CD4-positive, alpha-beta T cell (primary cell): ENCODE data around the gene SEMA6D. TPM values are rescaled to one million over a fixed set of nuclear protein-coding genes. Genes with fewer than 3 reads are reported as not detected.

Experiments
- ATAC-seq: fragments of 200-7000 bp; cut with Tn5 transposase; one replicate; pipeline ENCODE4 v1.10.0; 2022; ENCODE audit warnings: mild to moderate bottlenecking; ENCODE audit not compliant: poor library complexity
- CTCF ChIA-PET: fragments of 350-600 bp; sonication (Branson Sonifier 250); formaldehyde crosslinking; loops from one replicate; lab custom pipeline; 2021; ENCODE audit warnings: antibody characterized with exemption, inconsistent platforms; lab: Charles Lee
- POLR2A ChIA-PET: fragments of 350-600 bp; sonication (Branson Sonifier 250); formaldehyde crosslinking; loops from one replicate; lab custom pipeline; 2021; ENCODE audit warnings: antibody characterized with exemption, inconsistent platforms; lab: Charles Lee
- DNase-seq, 14 experiments: peaks; one replicate each; pipeline ENCODE4 v3.0.0-alpha.2; 2013 to 2020; ENCODE audit warnings: mixed read lengths in 2 of 14
- H3K27ac ChIP-seq, 2 donors: one replicate each; pipeline versions ENCODE4 v1.5.1 to v1.7.0; 2013; ENCODE audit warnings: low read length in 2 of 2, low read depth in 1 of 2, mild to moderate bottlenecking in 1 of 2
- H3K27me3 ChIP-seq, 2 experiments: 1 replicate in 1 of 2; 2 replicates in 1 of 2; pipeline versions ENCODE4 v1.6.1 to v1.7.0; 2013; ENCODE audit warnings: low read length in 2 of 2, control low read depth in 1 of 2, mild to moderate bottlenecking in 1 of 2, moderate library complexity in 1 of 2; ENCODE audit not compliant: insufficient read depth in 2 of 2, control insufficient read depth in 1 of 2
- H3K36me3 ChIP-seq: one replicate; pipeline ENCODE4 v1.6.1; 2013; ENCODE audit warnings: low read length, control low read depth; ENCODE audit not compliant: insufficient read depth
- H3K4me1 ChIP-seq: one replicate; pipeline ENCODE4 v1.6.1; 2013; ENCODE audit warnings: low read length, control low read depth; ENCODE audit not compliant: insufficient read depth
- H3K4me3 ChIP-seq: one replicate; pipeline ENCODE4 v1.5.1; 2013; ENCODE audit warnings: mild to moderate bottlenecking, low read length, moderate library complexity
- H3K9me3 ChIP-seq, 2 experiments: 1 replicate in 1 of 2; 2 replicates in 1 of 2; pipeline versions ENCODE4 v1.6.1 to v1.7.0; 2013; ENCODE audit warnings: low read length in 2 of 2, mild to moderate bottlenecking in 2 of 2, control low read depth in 1 of 2, moderate library complexity in 1 of 2; ENCODE audit not compliant: control insufficient read depth in 1 of 2, insufficient read depth in 1 of 2
- H3K27ac Mint-ChIP-seq: one replicate; pipeline ENCODE4 v1.8.0; 2020; ENCODE audit warnings: mixed read lengths
- H3K27me3 Mint-ChIP-seq: one replicate; pipeline ENCODE4 v1.8.0; 2021; ENCODE audit warnings: mixed read lengths
- H3K36me3 Mint-ChIP-seq: one replicate; pipeline ENCODE4 v1.8.0; 2021; ENCODE audit warnings: low read depth, mixed read lengths
- H3K4me1 Mint-ChIP-seq: one replicate; pipeline ENCODE4 v1.8.0; 2021; ENCODE audit warnings: low read depth, mixed read lengths
- H3K4me3 Mint-ChIP-seq: one replicate; pipeline ENCODE4 v1.8.0; 2020; ENCODE audit warnings: mild to moderate bottlenecking, mixed read lengths
- H3K9me3 Mint-ChIP-seq: one replicate; pipeline ENCODE4 v1.8.0; 2020; ENCODE audit warnings: mixed read lengths
- intact Hi-C, 2 experiments: fragments of 100-400 bp; cut with DNase I in 1 of 2; cut with micrococcal nuclease in 1 of 2; formaldehyde crosslinking; loops; one replicate each; pipeline versions ENCODE4 v1.15.1 to v1.9.0; 2023 to 2025; cut with DNase I, micrococcal nuclease
- total RNA-seq, 174 experiments: library from RNA in 2 of 174; stranded (reverse) in 2 of 174; gene quantifications; one replicate each; pipeline ENCODE4 v1.2.3 and lab custom pipeline; 2021 to 2026
- TF ChIP-seq, protein P1 (sequence below): fragments of 200-600 bp; IDR thresholded peaks from one replicate; pipeline ENCODE4 v1.8.0; 2022; ENCODE audit warnings: antibody characterized with exemption, mild to moderate bottlenecking

The SEMA6D gene
- total RNA-seq, 2 experiments from 2014 or later = not detected

DNA sequence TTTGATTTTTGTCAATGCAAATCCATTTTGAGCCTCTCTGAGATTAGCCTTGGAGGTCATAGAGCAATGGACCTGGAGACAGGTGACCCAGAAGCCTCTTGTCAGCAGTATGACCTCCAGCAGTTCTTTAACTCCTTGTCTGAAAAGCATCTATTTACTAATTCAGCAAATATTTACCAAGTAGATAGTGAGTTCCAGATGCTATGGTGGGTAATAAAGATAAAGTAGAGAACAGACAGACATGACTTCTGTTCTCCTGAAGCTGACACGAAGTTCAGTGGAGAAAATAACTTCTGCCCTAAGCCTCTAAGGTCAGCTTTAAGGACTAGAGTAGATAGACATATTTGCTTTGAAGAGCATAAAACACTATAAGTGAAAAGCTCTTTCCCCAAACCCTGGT is 26.6 kb downstream of the SEMA6D start:
- H3K27ac Mint-ChIP-seq = no peak overlapping the region
- H3K4me3 Mint-ChIP-seq = no peak overlapping the region
- no peaks in the 10 kb centered on the region for H3K36me3 Mint-ChIP-seq
- no peak overlapping the region for H3K4me3 ChIP-seq
- no peak overlapping the region for H3K27ac ChIP-seq
- TF ChIP-seq, protein P1, sequence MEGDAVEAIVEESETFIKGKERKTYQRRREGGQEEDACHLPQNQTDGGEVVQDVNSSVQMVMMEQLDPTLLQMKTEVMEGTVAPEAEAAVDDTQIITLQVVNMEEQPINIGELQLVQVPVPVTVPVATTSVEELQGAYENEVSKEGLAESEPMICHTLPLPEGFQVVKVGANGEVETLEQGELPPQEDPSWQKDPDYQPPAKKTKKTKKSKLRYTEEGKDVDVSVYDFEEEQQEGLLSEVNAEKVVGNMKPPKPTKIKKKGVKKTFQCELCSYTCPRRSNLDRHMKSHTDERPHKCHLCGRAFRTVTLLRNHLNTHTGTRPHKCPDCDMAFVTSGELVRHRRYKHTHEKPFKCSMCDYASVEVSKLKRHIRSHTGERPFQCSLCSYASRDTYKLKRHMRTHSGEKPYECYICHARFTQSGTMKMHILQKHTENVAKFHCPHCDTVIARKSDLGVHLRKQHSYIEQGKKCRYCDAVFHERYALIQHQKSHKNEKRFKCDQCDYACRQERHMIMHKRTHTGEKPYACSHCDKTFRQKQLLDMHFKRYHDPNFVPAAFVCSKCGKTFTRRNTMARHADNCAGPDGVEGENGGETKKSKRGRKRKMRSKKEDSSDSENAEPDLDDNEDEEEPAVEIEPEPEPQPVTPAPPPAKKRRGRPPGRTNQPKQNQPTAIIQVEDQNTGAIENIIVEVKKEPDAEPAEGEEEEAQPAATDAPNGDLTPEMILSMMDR = no peak
- H3K9me3 Mint-ChIP-seq = no peaks in the 10 kb centered on the region
- H3K27me3 Mint-ChIP-seq = no peaks in the 10 kb centered on the region
- no peak for ATAC-seq
- ChIA-PET POLR2A (no interaction called here), CTCF (no interaction called here)
- intact Hi-C loops = no loop called here
- H3K9me3 ChIP-seq = no peaks in the 10 kb centered on the region
- no peaks in the 10 kb centered on the region for H3K36me3 ChIP-seq
- H3K4me1 ChIP-seq = no peaks in the 10 kb centered on the region
- H3K4me1 Mint-ChIP-seq = no peaks in the 10 kb centered on the region
- no peaks in the 10 kb centered on the region for H3K27me3 ChIP-seq
- no peak for DNase-seq

DNA sequence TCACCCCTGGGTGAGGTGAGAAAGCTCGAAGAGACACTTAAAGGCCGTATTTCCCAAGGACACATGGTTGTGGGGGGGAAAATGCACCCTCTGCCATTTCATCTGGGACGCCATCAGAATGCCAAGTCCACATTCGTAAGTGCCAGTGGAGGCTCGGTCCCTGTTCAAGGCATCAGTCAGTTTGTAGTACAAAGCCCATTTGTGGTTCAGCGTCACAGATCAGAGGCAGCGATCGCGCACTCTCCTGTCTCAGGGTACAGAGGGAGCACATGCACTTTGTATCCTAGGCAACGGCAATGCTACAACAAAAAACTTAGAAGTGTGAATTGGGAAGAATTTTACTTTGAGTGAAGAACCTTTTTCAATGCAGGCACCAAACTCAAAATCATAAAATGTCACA is 27.2 kb downstream of the SEMA6D start:
- POLR2A ChIA-PET = no interaction called here
- no peaks in the 10 kb centered on the region for H3K27me3 ChIP-seq
- CTCF ChIA-PET = no interaction called here
- H3K4me1 Mint-ChIP-seq = no peaks in the 10 kb centered on the region
- H3K36me3 Mint-ChIP-seq = no peaks in the 10 kb centered on the region
- H3K27ac Mint-ChIP-seq = no peak overlapping the region
- H3K9me3 ChIP-seq = no peaks in the 10 kb centered on the region
- ATAC-seq (no peak), DNase-seq (no peak)
- intact Hi-C loops = no loop called here
- no peaks in the 10 kb centered on the region for H3K4me1 ChIP-seq
- no peaks in the 10 kb centered on the region for H3K27me3 Mint-ChIP-seq
- TF ChIP-seq, protein P1 = no peak
- H3K4me3 Mint-ChIP-seq = no peak overlapping the region
- H3K4me3 ChIP-seq = no peak overlapping the region
- H3K27ac ChIP-seq = no peak overlapping the region
- no peaks in the 10 kb centered on the region for H3K9me3 Mint-ChIP-seq
- H3K36me3 ChIP-seq = no peaks in the 10 kb centered on the region

DNA sequence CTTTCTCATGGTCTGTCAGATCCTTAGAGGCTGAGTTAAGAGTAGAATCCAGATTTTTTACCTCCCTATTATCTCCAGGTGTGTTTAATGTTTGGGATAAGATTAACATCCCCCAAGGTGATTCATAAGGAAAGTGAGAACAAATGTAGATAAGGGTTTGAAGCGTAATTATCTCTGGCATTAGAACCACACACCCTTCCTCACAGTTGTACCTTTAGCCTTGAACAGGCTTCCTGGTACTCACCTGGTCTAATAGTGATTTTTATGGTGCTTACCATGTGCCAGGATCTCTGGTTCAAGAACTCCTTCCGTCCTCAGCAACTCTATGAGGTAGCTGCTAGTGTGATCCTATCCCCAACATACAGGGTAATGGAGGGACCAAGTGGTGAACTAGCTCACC is 27.7 kb downstream of the SEMA6D start:
- Mint-ChIP-seq H3K9me3 (no peaks in the 10 kb centered on the region), H3K4me3 (no peak overlapping the region), H3K36me3 (no peaks in the 10 kb centered on the region), H3K4me1 (no peaks in the 10 kb centered on the region), H3K27me3 (no peaks in the 10 kb centered on the region), H3K27ac (no peak overlapping the region)
- ATAC-seq (no peak), DNase-seq (no peak)
- no peaks in the 10 kb centered on the region for H3K27me3 ChIP-seq
- H3K27ac ChIP-seq = no peak overlapping the region
- ChIA-PET POLR2A (no interaction called here), CTCF (no interaction called here)
- H3K4me3 ChIP-seq = no peak overlapping the region
- intact Hi-C loops = no loop called here
- TF ChIP-seq, protein P1 = no peak
- no peaks in the 10 kb centered on the region for H3K36me3 ChIP-seq
- no peaks in the 10 kb centered on the region for H3K9me3 ChIP-seq
- H3K4me1 ChIP-seq = no peaks in the 10 kb centered on the region
